PC-9 (cell line): ENCODE data around the gene PTS. TPM values are rescaled to one million over a fixed set of nuclear protein-coding genes. Genes with fewer than 3 reads are reported as not detected.
A peak's percentile ranks its signal among the peaks of the same experiment; 100 is the strongest.

Experiments
- BruUV-seq: library from RNA; stranded (reverse); fragments of 400-500 nt; replicated peaks from 2 replicates; lab custom pipeline; 2021; lab: Mats Ljungman, UMichigan
- CTCF ChIA-PET: fragments of 300-600 bp; sonication (Branson Sonifier 250); formaldehyde crosslinking; loops from one replicate; lab custom pipeline; 2022; ENCODE audit warnings: antibody characterized with exemption; lab: Charles Lee
- POLR2A ChIA-PET: fragments of 300-600 bp; sonication (Branson Sonifier 250); formaldehyde crosslinking; loops from one replicate; lab custom pipeline; 2022; ENCODE audit warnings: antibody characterized with exemption; ENCODE audit not compliant: unreplicated experiment; lab: Charles Lee
- DNase-seq, 2 experiments: peaks; one replicate each; pipeline versions ENCODE4 v3.0.0 to v3.0.0-alpha.2; 2015 to 2022; ENCODE audit warnings: mixed read lengths in 1 of 2
- H2AFZ ChIP-seq: fragments of 200-600 bp; sonication (generic); 2 replicates; pipeline ENCODE4 v1.8.1; 2017; ENCODE audit warnings: antibody characterized with exemption
- H3F3A ChIP-seq: fragments of 200-600 bp; sonication (generic); 2 replicates; pipeline ENCODE4 v1.8.1; 2017; ENCODE audit warnings: antibody characterized with exemption, mild to moderate bottlenecking, low read depth; ENCODE audit not compliant: insufficient read depth
- H3K27ac ChIP-seq: fragments of 200-600 bp; sonication (generic); 2 replicates; pipeline ENCODE4 v1.6.1; 2016; ENCODE audit warnings: mixed run types
- H3K27me3 ChIP-seq: fragments of 200-600 bp; sonication (generic); 2 replicates; pipeline ENCODE4 v1.6.1; 2016; ENCODE audit warnings: low read depth, mixed run types; ENCODE audit not compliant: insufficient read depth
- H3K36me3 ChIP-seq: fragments of 200-600 bp; sonication (generic); 2 replicates; pipeline ENCODE4 v1.6.1; 2016; ENCODE audit warnings: low read depth, mixed run types
- H3K4me1 ChIP-seq: fragments of 200-600 bp; sonication (generic); replicated peaks from 2 replicates; pipeline ENCODE4 v1.6.1; 2016; ENCODE audit warnings: mixed run types; ENCODE audit not compliant: insufficient read depth
- H3K4me2 ChIP-seq: fragments of 200-600 bp; sonication (generic); 2 replicates; pipeline ENCODE4 v1.6.1; 2017; ENCODE audit warnings: mixed run types
- H3K4me3 ChIP-seq: fragments of 200-600 bp; sonication (generic); 2 replicates; pipeline ENCODE4 v1.6.1; 2016; ENCODE audit warnings: mixed run types
- H3K79me2 ChIP-seq: fragments of 200-600 bp; sonication (generic); 2 replicates; pipeline ENCODE4 v1.6.1; 2017; ENCODE audit warnings: low read depth, mixed run types
- H3K9me2 ChIP-seq: fragments of 200-600 bp; sonication (generic); 2 replicates; pipeline ENCODE4 v1.8.1; 2017; ENCODE audit warnings: mild to moderate bottlenecking; ENCODE audit not compliant: insufficient read depth
- H3K9me3 ChIP-seq: fragments of 200-600 bp; sonication (generic); 2 replicates; pipeline ENCODE4 v1.8.1; 2016; ENCODE audit warnings: low read depth; ENCODE audit not compliant: insufficient read depth
- H4K20me1 ChIP-seq: fragments of 200-600 bp; sonication (generic); 2 replicates; pipeline ENCODE4 v1.8.1; 2017; ENCODE audit not compliant: insufficient read depth
- CTCF ChIP-seq: fragments of 200-600 bp; sonication (generic); conservative IDR thresholded peaks from 2 replicates; pipeline ENCODE4 v1.6.1; 2017; ENCODE audit warnings: mixed run types, antibody characterized with exemption, mild to moderate bottlenecking, moderate library complexity
- EZH2 ChIP-seq: fragments of 200-600 bp; sonication (generic); IDR thresholded peaks from 2 replicates; pipeline ENCODE4 v1.8.0; 2017; ENCODE audit warnings: antibody characterized with exemption, low read depth
- intact Hi-C: fragments of 100-400 bp; cut with micrococcal nuclease; formaldehyde crosslinking; loops from one replicate; pipeline ENCODE4 v1.10.0; 2022; ENCODE audit not compliant: unreplicated experiment
- total RNA-seq: library from RNA; stranded (reverse); gene quantifications from 2 replicates; pipeline ENCODE4 v1.2.3, GENCODE V29; 2021

Gene PTS
- total RNA-seq, 1 experiment from 2014 or later, result 43.0 TPM

GRCh38 chr11:112216561-112217105 is 9.6 kb upstream of the PTS start:
- Histone ChIP-seq H3K4me2 (peak overlapping the region; percentile 29), H3F3A (0 out of 2 replicates have a peak, but pooled peaks cover 14% of the 10 kb centered on the region), H3K9me2 (no peaks in the 10 kb centered on the region)

DNA sequence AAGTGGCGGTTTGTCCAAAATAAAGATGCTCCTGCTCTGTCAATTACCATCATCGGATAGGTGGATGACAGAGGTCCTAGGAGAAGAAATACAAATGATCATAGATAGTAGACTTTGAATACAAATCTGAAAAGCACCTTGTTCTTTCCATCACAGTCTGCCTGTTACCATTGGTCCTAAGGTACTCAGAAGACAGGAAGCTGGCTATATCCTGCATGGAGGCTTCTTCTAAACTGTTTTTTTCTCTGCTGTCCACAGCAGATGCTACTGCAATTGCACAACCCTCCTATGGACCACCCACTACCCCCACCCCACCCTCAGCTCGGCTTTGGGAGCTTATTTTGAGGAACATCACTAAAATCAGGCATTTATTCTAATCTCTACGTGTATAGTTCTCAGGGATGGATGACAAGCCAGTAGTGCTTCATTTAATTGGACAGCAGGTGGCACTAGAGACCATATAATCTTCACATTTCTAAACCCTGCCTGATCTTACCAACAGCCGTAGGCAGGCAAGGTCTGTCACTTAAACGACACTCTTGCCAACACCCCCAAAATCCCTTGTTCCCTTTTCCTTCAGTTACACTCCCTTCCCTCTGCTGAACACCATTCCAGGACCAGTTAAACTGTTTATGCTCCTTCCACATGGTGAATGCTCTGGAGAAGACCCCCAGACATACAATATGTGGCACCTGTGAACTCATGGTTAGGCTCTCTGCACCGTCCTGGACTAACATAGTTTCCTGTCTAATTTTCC is 6.6 kb upstream of the PTS start:
- Histone ChIP-seq H3K4me2 (no peak overlapping the region), H3K79me2 (no peaks in the 10 kb centered on the region), H3K4me3 (no peak overlapping the region), H3K9me2 (no peaks in the 10 kb centered on the region), H3K36me3 (no peaks in the 10 kb centered on the region), H2AFZ (peak overlapping the region; percentile 45; the same call in 1 of the 2 replicates), H3K27me3 (no peaks in the 10 kb centered on the region), H4K20me1 (no peaks in the 10 kb centered on the region), H3K4me1 (peaks cover 28% of the 10 kb centered on the region), H3F3A (0 out of 2 replicates have a peak, but pooled peaks cover 10% of the 10 kb centered on the region), H3K9me3 (no peaks in the 10 kb centered on the region), H3K27ac (no peak overlapping the region)
- peak; percentile 25 to 67 for DNase-seq
- CTCF ChIA-PET, result interaction anchor here (0.6 to 1.2 kb wide), 3 partner anchors 12 to 60 kb away, joined by 3 to 16 read pairs (median 5); no protein-coding TSS in a partner anchor
- POLR2A ChIA-PET, result interaction anchor here (0.7 kb wide), 1 partner anchor 1275 kb away, joined by 7 read pairs; no protein-coding TSS in a partner anchor
- TF ChIP-seq EZH2 (no peak), CTCF (peak; percentile 85)
- intact Hi-C loops, result loop anchor here (1.0 to 10.0 kb wide), 3 partner anchors 61 to 1070 kb away; no protein-coding TSS in a partner anchor
- no TSS peak for BruUV-seq

More at GRCh38 chr11:112216561-112217105, 9.6 kb upstream of the PTS start:
- Histone ChIP-seq H2AFZ (no peak overlapping the region; the same call in 1 of the 2 replicates), H4K20me1 (no peaks in the 10 kb centered on the region), H3K79me2 (no peaks in the 10 kb centered on the region), H3K9me3 (no peaks in the 10 kb centered on the region), H3K4me1 (peaks cover 30% of the 10 kb centered on the region), H3K4me3 (no peak overlapping the region), H3K27ac (peak overlapping the region; percentile 15), H3K27me3 (no peaks in the 10 kb centered on the region), H3K36me3 (no peaks in the 10 kb centered on the region)
- peak in 1 of 2 experiments; percentile 65 for DNase-seq
- POLR2A ChIA-PET, result no interaction called here
- TF ChIP-seq EZH2 (no peak), CTCF (no peak)
- no TSS peak for BruUV-seq
- intact Hi-C loops, result no loop called here
- CTCF ChIA-PET, result no interaction called here

DNA sequence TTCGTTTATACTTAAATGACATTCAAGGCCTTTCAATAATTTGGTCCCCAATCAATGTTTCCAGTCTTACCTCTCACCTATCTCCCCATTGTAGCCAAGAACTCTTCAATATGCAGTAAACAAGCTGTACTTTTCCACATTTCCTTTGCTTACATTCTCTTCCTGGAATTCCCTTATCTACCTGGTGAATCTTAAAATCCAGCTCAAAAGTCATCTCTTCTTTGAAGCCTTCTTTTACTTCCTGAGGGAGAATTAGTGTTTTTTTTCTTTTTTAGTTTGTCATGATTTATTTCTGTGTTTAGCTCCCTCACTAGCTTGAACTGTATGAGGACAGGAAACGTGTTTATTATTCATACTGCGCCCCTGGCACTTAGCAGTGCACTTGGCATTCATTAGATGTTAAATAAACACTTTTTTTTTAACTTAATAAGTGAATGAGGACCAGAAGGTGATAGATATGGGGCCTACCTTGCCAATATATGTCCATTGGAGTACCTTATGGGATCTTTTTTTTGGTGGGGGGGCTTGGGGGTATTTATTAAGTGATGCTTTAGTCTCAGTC is 4.9 kb upstream of the PTS start:
- no peaks in the 10 kb centered on the region for H3K9me3 ChIP-seq
- H3K4me3 ChIP-seq, result no peak overlapping the region
- H3K36me3 ChIP-seq, result no peaks in the 10 kb centered on the region
- peaks cover 19% of the 10 kb centered on the region for H3K4me1 ChIP-seq
- H3K79me2 ChIP-seq, result no peaks in the 10 kb centered on the region
- H3K9me2 ChIP-seq, result no peaks in the 10 kb centered on the region
- intact Hi-C loops, result loop anchor here (10.0 kb wide), 1 partner anchor 363 kb away; no protein-coding TSS in a partner anchor
- peak overlapping the region; percentile 26 for H3K4me2 ChIP-seq
- no TSS peak for BruUV-seq
- peak overlapping the region; percentile 36; the same call in 1 of the 2 replicates for H3K27ac ChIP-seq
- no peak overlapping the region for H2AFZ ChIP-seq
- H3K27me3 ChIP-seq, result no peaks in the 10 kb centered on the region
- DNase-seq, result peak in 1 of 2 experiments; percentile 52
- no peaks in the 10 kb centered on the region for H3F3A ChIP-seq
- CTCF ChIA-PET, result interaction anchor here (0.5 to 1.4 kb wide), 4 partner anchors 10 to 95 kb away, joined by 3 to 5 read pairs (median 4); no protein-coding TSS in a partner anchor
- TF ChIP-seq EZH2 (no peak), CTCF (no peak)
- POLR2A ChIA-PET, result no interaction called here
- H4K20me1 ChIP-seq, result no peaks in the 10 kb centered on the region
